HEK293 (cell line): Measurements from ENCODE around the gene KRT9.
"Not testable (repeated sequence)": the region's sequence is repeated elsewhere in the genome, so short reads cannot be mapped to it uniquely, and the experiment has no call there.

ENCODE experiments used
- BCL11A ChIP-seq: fragments of 450-650 bp; formaldehyde crosslinking; IDR thresholded peaks from 2 replicates; pipeline ENCODE4 v1.5.1; 2016; ENCODE audit warnings: low read depth, missing biosample characterization, missing genetic modification characterization
- ZNF174 ChIP-seq: fragments of 450-650 bp; formaldehyde crosslinking; IDR thresholded peaks from 2 replicates; pipeline ENCODE4 v1.5.0; 2017; ENCODE audit warnings: missing biosample characterization, mild to moderate bottlenecking, missing genetic modification characterization
- ZNF2 ChIP-seq: fragments of 450-650 bp; formaldehyde crosslinking; IDR thresholded peaks from 2 replicates; pipeline ENCODE4 v1.5.1; 2016; ENCODE audit warnings: missing biosample characterization, missing genetic modification characterization
- ZNF23 ChIP-seq: fragments of 450-650 bp; formaldehyde crosslinking; IDR thresholded peaks from 2 replicates; pipeline ENCODE4 v1.5.1; 2016; ENCODE audit warnings: missing biosample characterization, missing genetic modification characterization, borderline replicate concordance
- ZNF776 ChIP-seq: fragments of 450-650 bp; formaldehyde crosslinking; IDR thresholded peaks from 2 replicates; pipeline ENCODE4 v1.5.0; 2017; ENCODE audit warnings: missing biosample characterization, missing genetic modification characterization, borderline replicate concordance
- ZXDB ChIP-seq: fragments of 450-650 bp; formaldehyde crosslinking; IDR thresholded peaks from 2 replicates; pipeline ENCODE4 v1.5.1; 2016; ENCODE audit warnings: missing biosample characterization, missing genetic modification characterization
- TF ChIP-seq, protein P1 (sequence below): fragments of 450-650 bp; formaldehyde crosslinking; IDR thresholded peaks from 2 replicates; pipeline ENCODE4 v1.5.1; 2016; ENCODE audit warnings: missing biosample characterization, missing genetic modification characterization
- TF ChIP-seq, protein P2 (sequence below): fragments of 450-650 bp; formaldehyde crosslinking; IDR thresholded peaks from 2 replicates; pipeline ENCODE4 v1.5.1; 2016; ENCODE audit warnings: missing biosample characterization, missing genetic modification characterization
- TF ChIP-seq, protein P3 (sequence below): fragments of 450-650 bp; formaldehyde crosslinking; IDR thresholded peaks from 2 replicates; pipeline ENCODE4 v1.5.1; 2016; ENCODE audit warnings: missing biosample characterization, missing genetic modification characterization
- TF ChIP-seq, protein P4 (sequence below): fragments of 450-650 bp; formaldehyde crosslinking; IDR thresholded peaks from 2 replicates; pipeline ENCODE4; 2016; ENCODE audit warnings: missing biosample characterization, missing genetic modification characterization

DNA sequence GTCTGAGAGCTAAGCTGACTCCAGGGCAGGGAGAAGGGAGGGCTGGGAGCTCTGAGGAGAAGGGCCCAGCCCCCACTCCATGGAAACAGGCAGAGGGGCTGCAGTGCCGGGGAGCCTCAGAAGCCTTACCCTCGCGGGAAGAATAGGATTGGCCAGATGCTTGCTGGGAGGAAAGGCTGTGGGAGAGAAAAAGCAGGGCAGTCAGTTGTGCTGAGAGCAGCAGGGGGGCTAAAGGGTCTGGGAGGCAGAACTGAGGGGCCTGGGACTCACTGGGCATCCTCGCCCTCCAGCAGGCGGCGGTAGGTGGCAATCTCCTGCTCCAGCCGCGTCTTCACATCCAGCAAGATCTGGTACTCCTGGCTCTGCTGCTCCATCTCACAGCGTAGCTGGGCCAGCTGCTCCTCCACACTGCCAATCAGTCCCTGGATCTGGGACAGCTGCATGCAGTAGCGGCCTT, 38.2 kb upstream of the KRT9 start:
- not testable (repeated sequence) for TF ChIP-seq ZNF23; ZNF2 (tag by site-specific recombination); ZNF776; BCL11A (tag by site-specific recombination); ZNF174 (tag by site-specific recombination); ZXDB (tag by site-specific recombination)
- TF ChIP-seq, protein P1, sequence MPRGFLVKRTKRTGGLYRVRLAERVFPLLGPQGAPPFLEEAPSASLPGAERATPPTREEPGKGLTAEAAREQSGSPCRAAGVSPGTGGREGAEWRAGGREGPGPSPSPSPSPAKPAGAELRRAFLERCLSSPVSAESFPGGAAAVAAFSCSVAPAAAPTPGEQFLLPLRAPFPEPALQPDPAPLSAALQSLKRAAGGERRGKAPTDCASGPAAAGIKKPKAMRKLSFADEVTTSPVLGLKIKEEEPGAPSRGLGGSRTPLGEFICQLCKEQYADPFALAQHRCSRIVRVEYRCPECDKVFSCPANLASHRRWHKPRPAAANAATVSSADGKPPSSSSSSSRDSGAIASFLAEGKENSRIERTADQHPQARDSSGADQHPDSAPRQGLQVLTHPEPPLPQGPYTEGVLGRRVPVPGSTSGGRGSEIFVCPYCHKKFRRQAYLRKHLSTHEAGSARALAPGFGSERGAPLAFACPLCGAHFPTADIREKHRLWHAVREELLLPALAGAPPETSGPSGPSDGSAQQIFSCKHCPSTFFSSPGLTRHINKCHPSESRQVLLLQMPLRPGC (tag by site-specific recombination), result not testable (repeated sequence)
- TF ChIP-seq, protein P2, sequence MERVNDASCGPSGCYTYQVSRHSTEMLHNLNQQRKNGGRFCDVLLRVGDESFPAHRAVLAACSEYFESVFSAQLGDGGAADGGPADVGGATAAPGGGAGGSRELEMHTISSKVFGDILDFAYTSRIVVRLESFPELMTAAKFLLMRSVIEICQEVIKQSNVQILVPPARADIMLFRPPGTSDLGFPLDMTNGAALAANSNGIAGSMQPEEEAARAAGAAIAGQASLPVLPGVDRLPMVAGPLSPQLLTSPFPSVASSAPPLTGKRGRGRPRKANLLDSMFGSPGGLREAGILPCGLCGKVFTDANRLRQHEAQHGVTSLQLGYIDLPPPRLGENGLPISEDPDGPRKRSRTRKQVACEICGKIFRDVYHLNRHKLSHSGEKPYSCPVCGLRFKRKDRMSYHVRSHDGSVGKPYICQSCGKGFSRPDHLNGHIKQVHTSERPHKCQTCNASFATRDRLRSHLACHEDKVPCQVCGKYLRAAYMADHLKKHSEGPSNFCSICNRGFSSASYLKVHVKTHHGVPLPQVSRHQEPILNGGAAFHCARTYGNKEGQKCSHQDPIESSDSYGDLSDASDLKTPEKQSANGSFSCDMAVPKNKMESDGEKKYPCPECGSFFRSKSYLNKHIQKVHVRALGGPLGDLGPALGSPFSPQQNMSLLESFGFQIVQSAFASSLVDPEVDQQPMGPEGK (tag by site-specific recombination), result not testable (repeated sequence)
- TF ChIP-seq, protein P3, sequence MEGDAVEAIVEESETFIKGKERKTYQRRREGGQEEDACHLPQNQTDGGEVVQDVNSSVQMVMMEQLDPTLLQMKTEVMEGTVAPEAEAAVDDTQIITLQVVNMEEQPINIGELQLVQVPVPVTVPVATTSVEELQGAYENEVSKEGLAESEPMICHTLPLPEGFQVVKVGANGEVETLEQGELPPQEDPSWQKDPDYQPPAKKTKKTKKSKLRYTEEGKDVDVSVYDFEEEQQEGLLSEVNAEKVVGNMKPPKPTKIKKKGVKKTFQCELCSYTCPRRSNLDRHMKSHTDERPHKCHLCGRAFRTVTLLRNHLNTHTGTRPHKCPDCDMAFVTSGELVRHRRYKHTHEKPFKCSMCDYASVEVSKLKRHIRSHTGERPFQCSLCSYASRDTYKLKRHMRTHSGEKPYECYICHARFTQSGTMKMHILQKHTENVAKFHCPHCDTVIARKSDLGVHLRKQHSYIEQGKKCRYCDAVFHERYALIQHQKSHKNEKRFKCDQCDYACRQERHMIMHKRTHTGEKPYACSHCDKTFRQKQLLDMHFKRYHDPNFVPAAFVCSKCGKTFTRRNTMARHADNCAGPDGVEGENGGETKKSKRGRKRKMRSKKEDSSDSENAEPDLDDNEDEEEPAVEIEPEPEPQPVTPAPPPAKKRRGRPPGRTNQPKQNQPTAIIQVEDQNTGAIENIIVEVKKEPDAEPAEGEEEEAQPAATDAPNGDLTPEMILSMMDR (tag by site-specific recombination), result not testable (repeated sequence)
- TF ChIP-seq, protein P4, sequence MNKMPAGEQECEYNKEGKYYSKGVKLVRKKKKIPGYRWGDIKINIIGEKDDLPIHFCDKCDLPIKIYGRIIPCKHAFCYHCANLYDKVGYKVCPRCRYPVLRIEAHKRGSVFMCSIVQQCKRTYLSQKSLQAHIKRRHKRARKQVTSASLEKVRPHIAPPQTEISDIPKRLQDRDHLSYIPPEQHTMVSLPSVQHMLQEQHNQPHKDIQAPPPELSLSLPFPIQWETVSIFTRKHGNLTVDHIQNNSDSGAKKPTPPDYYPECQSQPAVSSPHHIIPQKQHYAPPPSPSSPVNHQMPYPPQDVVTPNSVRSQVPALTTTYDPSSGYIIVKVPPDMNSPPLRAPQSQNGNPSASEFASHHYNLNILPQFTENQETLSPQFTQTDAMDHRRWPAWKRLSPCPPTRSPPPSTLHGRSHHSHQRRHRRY, result not testable (repeated sequence)
